Measurements from ENCODE around the gene ALDH3B1. TPM values are rescaled to one million over a fixed set of nuclear protein-coding genes. Genes with fewer than 3 reads are reported as not detected.

ALDH3B1 gene
- total RNA-seq, 1 donor from 2014 or later: 0.68 TPM

- no peak for DNase-seq
Observed at GRCh38 chr11:68013611-68014156, 3.6 kb downstream of the ALDH3B1 start.

- DNase-seq: peak; percentile 65
Observed at GRCh38 chr11:68014157-68014946, 4.2 kb downstream of the ALDH3B1 start.

- no peak for DNase-seq
Observed at GRCh38 chr11:68014947-68015447, 4.9 kb downstream of the ALDH3B1 start.

GRCh38 chr11:68015467-68015866, 5.3 kb downstream of the ALDH3B1 start:
- no peak for DNase-seq

DNA sequence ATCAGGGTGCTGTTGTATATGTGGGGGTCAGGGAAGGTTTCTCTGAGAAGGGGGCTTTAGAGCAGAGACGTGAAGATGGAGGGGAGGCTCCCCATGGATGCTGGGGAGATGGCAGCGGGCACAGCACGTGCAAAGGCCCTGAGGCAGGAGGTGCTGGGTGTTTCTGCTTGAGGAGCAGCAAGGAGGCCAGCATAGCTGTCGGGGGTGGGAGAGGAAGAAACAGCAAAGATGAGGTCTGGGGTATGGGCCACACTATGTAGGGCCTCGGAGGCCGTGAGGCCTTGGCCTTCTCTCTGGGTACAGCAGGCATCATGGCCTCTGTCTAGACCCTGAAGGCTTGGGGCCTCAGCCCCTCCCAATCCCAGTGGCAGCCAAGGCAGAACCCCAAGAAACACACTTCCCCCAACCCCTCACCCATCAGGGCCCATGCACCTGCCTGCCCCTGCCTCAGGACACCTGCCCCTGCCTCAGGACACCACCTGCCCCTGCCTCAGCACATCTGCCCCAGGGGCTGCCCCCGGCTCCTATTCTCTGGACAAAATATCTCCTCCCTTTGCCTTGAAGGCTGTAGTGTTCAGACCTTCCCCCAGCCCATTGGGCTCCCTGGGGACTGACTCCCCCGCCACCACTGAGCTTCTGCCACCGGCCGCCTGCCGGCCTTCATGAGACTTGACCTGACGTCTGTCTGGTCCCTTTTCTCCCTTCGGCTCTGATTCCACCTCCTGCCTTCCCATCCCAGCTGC, 6.2 kb downstream of the ALDH3B1 start:
- DNase-seq: no peak

- DNase-seq: no peak
Observed at GRCh38 chr11:68016904-68017817, 7.0 kb downstream of the ALDH3B1 start.

DNA sequence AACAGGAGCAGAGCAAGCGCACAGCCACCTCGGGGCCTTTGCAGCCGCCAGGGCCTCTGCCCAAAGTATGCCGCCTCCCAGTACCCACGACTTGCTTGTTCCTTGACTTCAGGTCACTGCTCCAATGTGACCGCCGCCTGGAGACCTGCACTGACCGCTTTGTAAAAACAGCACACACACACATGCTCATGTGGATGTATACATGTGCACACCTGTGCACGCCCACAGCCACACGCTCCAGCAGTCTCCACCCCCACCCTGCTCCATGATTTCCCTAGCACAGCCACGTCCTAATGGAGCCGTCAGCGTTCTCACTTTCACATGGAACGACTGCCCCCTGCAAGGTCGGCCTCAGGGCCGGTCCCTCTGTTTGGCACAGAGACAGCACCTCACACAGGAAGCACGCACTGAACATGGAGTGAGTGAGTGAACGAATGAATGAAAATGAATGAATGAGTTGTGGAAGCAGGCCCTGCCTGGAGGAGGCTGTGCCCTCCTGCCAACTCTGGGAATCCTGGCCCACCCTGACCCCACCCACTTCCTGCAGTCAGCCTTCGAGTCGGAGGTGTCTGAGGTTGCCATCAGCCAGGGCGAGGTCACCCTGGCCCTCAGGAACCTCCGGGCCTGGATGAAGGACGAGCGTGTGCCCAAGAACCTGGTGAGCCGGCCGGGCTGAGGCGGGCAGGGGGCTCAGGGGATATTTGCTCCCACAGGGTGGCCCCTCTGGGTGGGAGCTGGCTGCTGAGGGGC, 8.0 kb downstream of the ALDH3B1 start:
- DNase-seq: no peak

DNA sequence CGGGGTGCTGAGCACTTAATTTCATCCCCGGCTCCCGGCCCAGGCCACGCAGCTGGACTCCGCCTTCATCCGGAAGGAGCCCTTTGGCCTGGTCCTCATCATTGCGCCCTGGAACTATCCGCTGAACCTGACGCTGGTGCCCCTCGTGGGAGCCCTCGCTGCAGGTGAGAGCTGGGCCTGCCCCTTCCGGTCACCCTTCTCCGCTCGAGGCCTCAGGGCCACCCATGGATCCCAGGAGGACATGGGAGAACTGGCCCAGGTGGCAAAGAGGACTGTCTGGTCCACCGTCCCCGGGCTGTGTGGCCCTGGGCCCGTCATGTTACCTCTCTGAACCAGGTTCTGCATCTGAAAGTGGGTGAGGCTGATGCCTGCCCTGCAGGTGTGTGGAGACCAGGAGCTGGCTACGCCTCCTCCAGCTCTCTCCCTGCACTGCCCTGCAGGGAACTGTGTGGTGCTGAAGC, 8.6 kb downstream of the ALDH3B1 start:
- DNase-seq: no peak

DNA sequence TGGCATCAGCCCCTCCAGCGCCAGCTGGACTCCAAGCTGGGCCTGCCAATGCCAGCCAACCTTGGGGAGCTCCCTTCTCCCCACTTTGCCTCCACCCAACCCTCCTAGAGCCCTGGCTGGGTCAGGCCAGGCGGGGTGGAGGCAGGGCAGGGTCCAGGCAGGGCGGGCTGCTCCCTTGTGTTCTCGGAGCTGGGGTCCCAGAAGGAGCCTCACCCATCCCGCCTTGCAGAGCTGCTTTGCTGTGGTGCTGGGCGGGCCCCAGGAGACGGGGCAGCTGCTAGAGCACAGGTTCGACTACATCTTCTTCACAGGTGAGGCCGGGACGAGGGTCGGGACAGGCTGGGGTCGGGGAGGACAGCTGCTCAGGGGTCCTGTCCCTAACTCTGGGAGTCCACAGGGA, 9.4 kb downstream of the ALDH3B1 start:
- no peak for DNase-seq

- DNase-seq: peak; percentile 62
Observed at GRCh38 chr11:68020575-68020974, 10.4 kb downstream of the ALDH3B1 start.

DNA sequence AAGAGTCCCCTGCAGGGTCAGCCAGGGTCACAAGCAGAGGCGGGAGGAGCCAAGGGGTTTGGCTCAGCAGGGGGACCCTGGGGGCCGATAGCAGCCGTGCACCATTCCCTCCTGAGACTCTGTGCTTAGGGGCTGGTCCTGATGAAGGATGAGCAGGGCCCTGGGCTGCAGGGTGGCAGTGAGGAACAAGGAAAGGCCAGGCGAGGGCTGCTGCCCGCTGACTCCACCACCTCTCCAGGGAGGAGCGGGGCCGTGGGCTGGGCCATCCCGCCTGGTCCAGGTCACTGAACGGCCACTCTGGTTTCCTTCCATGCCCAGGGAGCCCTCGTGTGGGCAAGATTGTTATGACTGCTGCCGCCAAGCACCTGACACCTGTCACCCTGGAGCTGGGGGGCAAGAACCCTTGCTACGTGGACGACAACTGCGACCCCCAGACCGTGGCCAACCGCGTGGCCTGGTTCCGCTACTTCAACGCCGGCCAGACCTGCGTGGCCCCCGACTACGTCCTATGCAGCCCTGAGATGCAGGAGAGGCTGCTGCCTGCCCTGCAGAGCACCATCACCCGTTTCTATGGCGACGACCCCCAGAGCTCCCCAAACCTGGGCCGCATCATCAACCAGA, 11.2 kb downstream of the ALDH3B1 start:
- peak; percentile 45 for DNase-seq

DNA sequence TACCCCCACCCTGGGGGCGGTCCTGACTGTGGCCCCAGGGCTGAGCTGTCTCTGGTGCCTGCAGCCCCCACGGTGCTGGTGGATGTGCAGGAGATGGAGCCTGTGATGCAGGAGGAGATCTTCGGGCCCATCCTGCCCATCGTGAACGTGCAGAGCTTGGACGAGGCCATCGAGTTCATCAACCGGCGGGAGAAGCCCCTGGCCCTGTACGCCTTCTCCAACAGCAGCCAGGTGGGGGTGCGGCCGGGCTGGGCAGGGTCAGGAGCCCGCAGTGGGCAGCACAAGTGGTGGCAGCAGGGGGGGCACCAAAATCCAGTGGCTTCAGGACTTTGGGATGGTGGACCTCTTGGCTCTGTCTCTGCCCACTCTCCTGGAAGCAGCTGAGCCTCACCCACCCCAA, 12.4 kb downstream of the ALDH3B1 start:
- DNase-seq: no peak

DNA sequence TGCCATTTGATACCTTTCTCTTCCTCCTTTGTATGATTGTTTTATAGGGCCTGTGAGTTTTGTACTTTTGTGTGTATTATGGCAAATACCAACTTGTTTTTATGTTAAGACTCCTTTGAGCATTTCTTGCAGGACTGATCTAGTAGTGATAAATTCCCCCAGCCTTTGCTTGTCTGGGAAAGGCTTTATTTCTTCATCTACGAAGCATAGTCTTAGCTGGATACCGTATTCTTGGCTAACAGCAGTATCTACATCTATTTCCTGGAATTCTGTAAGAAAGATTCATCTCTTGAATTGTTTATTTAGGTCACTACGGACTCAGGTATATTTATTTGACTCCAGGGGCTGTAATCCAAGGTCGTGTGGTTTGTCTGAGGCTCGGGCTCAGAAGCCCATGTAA, 14.4 kb downstream of the ALDH3B1 start:
- DNase-seq: no peak

- DNase-seq: peak; percentile 16
Observed at GRCh38 chr11:68025047-68025446, 14.9 kb downstream of the ALDH3B1 start.

- DNase-seq: no peak
Observed at GRCh38 chr11:68026391-68027105, 16.4 kb downstream of the ALDH3B1 start.

GRCh38 chr11:68027667-68028066, 17.5 kb downstream of the ALDH3B1 start:
- DNase-seq: no peak

- no peak for DNase-seq
Observed at GRCh38 chr11:68028802-68029545, 18.8 kb downstream of the ALDH3B1 start.

GRCh38 chr11:68030318-68031143, 20.4 kb downstream of the ALDH3B1 start, which contains the start of gene NDUFS8:
NDUFS8 (plus strand) TSS chr11:68030681; CDS start chr11:68032152, 1,471 bp downstream.
- DNase-seq: peak; percentile 99

DNA sequence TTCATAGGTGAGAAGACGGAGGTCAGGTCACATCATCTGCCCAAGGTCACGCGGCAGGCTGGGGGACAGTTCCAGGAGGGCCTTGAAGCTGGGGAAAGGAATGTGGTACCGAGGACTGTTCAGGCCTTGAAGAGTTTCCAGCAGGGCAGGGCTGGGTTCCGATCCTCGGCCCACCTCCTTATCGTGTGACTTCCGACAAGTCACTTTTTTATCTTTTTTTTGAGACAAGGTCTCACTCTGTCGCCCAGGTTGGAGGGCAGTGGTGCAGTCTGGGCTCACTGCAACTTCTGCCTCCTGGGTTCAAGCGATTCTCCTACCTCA, 21.0 kb downstream of the ALDH3B1 start:
- DNase-seq: peak; percentile 49

All from dermis blood vessel endothelial cell (primary cell).